PC-3 (cell line): ENCODE data around the gene HLCS.

ENCODE experiments used
- EZH2 ChIP-seq: fragments of 300-600 bp; sonication (generic); IDR thresholded peaks from one replicate; pipeline ENCODE4 v1.6.1; 2017; ENCODE audit warnings: antibody characterized with exemption, mild to moderate bottlenecking, low read length; ENCODE audit not compliant: unreplicated experiment
- TF ChIP-seq, protein P1 (sequence below): fragments of 300-600 bp; sonication (generic); conservative IDR thresholded peaks from 2 replicates; pipeline ENCODE4 v1.5.1; 2017; ENCODE audit warnings: antibody characterized with exemption, low read depth, mild to moderate bottlenecking, low read length

- TF ChIP-seq, protein P1, sequence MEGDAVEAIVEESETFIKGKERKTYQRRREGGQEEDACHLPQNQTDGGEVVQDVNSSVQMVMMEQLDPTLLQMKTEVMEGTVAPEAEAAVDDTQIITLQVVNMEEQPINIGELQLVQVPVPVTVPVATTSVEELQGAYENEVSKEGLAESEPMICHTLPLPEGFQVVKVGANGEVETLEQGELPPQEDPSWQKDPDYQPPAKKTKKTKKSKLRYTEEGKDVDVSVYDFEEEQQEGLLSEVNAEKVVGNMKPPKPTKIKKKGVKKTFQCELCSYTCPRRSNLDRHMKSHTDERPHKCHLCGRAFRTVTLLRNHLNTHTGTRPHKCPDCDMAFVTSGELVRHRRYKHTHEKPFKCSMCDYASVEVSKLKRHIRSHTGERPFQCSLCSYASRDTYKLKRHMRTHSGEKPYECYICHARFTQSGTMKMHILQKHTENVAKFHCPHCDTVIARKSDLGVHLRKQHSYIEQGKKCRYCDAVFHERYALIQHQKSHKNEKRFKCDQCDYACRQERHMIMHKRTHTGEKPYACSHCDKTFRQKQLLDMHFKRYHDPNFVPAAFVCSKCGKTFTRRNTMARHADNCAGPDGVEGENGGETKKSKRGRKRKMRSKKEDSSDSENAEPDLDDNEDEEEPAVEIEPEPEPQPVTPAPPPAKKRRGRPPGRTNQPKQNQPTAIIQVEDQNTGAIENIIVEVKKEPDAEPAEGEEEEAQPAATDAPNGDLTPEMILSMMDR = no peak
- no peak for TF ChIP-seq EZH2
Observed at GRCh38 chr21:36743008-36743407, 223.5 kb downstream of the HLCS start.
